Choroid plexus epithelial cell (primary cell): ENCODE results near the gene KPNA6.
"Not testable (repeated sequence)": the region's sequence is repeated elsewhere in the genome, so short reads cannot be mapped to it uniquely, and the experiment has no call there.

Experiments
- DNase-seq: peaks from one replicate; pipeline ENCODE4 v3.0.0-alpha.2; 2010; ENCODE audit warnings: low read depth
- H3K4me3 ChIP-seq: 2 replicates; pipeline ENCODE4 v1.5.1; 2011; ENCODE audit warnings: low read depth, mild to moderate bottlenecking, control low read depth, low read length, moderate library complexity
- CTCF ChIP-seq: conservative IDR thresholded peaks from 2 replicates; pipeline ENCODE4 v1.5.1; 2011; ENCODE audit warnings: low read depth, mild to moderate bottlenecking, control low read depth, inconsistent platforms, low read length, moderate library complexity

KPNA6 gene

DNA sequence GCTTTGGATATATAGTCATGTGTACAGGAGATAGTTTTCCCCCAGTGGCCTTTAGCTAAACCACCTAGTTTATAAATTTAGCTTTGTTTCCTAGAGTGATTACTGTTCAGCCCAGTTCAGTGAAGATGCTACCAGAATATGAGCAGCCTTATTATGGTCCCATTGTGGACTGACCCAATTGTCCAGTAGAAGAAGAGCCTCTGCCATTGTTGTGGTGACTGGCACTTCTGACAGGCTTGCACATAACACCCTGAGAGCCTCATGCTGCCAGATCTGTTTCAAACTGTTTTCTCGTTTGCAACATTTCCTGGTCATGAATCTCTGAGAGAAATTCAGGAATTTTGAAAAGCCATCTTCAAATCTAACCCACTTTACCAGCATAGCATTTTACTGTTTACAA, 20.6 kb downstream of the KPNA6 start:
- DNase-seq, result no peak
- H3K4me3 ChIP-seq, result no peak overlapping the region
- no peak for TF ChIP-seq CTCF

DNA sequence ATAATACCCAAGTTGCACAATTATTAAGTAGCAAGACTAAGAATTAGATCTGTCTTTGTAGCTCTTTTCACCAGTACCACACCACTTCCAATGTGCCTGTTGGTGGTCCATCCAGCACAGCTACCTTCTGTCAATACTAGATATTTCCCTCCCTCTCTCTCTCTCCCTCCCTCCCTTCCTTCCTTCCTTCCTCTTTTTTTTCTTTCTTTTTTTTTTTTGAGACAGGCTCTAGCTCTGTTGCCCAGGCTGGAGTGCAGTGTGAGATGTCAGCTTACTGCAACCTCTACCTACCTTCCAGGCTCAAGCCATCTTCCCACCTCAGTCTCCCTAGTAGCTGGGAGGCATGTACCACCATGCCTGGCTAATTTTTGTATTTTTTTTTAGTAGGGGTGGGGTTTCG, 21.1 kb downstream of the KPNA6 start:
- no peak for DNase-seq
- TF ChIP-seq CTCF, result no peak
- no peak overlapping the region for H3K4me3 ChIP-seq

DNA sequence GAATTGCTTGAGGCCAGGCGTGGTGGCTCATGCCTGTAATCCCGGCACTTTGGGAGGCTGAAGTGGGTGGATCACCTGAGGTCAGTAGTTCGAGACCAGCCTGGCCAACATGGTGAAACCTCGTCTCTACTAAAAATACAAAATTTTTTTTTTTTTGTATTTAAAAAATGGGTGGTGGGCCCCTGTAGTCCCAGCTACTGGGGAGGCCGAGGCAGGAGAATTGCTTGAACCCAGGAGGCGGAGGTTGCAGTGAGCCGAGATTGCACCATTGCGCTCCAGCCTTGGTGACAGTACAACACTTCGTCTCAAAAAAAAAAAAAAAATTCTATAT, 26.1 kb downstream of the KPNA6 start:
- DNase-seq, result not testable (repeated sequence)

DNA sequence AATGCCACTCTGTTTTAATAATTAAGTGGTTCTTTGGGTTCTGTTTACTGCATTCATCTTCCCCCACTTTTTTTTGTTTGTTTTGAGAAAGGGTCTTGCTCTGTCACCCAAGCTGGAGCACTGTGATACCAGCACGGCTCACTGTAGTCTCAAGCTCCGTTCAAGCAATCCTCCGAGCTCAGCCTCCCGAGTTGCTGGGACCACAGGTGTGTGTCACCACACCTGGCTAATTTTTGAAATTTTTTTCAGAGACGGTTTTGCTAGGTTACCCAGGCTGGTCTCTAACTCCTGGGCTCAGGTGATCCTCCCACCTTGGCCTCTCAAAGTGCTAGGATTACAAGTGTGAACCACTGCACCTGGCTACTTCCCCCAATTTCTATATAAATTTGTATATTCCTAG, 29.3 kb downstream of the KPNA6 start:
- TF ChIP-seq CTCF, result no peak
- H3K4me3 ChIP-seq, result no peak overlapping the region
- no peak for DNase-seq

More for the DNA sequence above, 26.1 kb downstream of the KPNA6 start:
- not testable (repeated sequence) for H3K4me3 ChIP-seq

DNA sequence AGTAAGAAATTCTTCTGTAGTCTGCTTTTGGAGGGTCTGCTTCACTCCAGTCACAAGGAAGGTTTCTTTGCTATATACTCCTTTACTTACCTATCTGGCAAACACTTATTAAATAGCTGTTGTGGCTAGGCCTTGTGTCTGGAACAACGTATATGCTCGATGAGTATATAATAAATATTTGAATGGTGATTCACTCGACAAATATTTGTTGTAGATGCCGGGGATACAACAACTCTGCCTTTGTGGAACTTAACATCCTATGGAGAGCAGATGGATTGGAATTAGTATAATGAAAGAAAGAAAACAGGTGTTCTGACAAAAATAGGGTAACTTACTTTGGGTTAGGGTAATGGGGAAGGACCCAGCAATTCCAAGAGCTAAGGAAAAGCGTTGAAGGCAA, 31.1 kb downstream of the KPNA6 start:
- DNase-seq, result peak; percentile 56
- no peak for TF ChIP-seq CTCF
- H3K4me3 ChIP-seq, result no peak overlapping the region

DNA sequence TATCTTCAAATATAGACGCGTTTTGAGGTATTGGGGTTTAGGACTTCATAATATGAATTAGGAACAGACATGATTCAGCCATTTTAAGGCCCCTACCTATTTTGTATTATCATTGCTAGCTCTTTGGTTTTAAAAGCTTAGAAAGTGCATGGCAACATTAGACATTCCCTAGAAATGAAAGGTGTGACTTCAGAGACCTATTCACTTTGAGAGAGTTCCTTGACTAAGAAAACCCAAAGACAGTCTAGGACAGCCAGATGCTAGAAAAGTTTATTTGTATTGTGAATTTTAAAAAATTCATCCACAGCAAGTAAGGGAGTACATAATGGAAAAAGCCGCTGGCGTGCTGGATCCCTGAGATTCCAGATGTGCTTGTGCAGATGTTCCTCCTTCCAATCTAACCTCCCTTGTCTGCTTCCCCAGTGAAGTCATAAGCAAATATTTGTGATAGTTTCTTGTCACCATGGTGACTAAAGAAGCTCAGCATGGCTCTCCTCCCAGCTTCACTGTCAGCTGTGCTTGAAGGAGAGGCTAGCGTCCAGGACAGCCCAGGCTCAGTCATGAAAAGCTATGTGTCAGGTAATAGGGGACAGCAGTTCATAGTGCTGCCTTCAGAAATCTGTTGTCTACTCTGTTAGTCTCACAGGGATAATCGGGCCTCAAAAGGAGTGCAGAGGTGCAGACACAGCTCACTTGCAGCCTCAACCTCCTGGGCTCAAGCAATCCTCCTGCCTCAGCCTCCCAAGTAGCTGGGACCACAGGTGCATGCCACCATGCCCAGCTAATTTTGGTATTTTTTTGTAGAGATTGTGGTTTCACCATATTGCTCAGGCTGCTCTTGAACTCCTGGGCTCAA, 34.8 kb downstream of the KPNA6 start:
- peak; percentile 87 for DNase-seq
- TF ChIP-seq CTCF, result no peak
- no peak overlapping the region for H3K4me3 ChIP-seq

- DNase-seq, H3K4me3 ChIP-seq: not testable (repeated sequence)
These were observed 35.4 kb downstream of the KPNA6 start for GRCh38 chr1:32143302-32143695.

DNA sequence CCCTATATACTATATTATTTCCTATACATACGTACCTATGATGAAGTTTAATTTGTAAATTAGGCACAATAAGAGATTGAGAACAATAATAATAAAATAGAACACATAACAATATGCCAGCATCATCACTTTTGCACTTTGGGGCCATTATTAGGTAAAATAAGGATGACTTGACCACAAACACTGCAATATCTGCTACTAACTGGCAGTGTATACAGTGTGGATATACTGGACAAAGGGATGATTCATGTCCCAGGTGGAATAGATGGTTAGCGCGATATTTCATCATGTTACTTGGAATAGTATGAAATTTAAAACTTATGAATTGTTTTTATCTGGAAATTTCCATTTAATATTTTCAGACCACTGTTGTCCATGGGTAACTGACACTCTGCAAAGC, 36.2 kb downstream of the KPNA6 start:
- no peak for TF ChIP-seq CTCF
- H3K4me3 ChIP-seq, result no peak overlapping the region
- DNase-seq, result no peak

GRCh38 chr1:32147799-32148198, 39.9 kb downstream of the KPNA6 start:
- not testable (repeated sequence) for H3K4me3 ChIP-seq, DNase-seq
